BLaER1 treated with 17β-estradiol and CSF1 and Interleukin-3, amounts not matched to agents 10 nM and 100 nM (cell line): ENCODE measurements around the gene SPO11.

ENCODE experiments used
- H3K27ac ChIP-seq, 11 experiments: shearing (Covaris generic); formaldehyde crosslinking; 2 replicates each; pipeline ENCODE4 v1.8.1; 2022
- H3K27me3 ChIP-seq, 11 experiments: shearing (Covaris generic); formaldehyde crosslinking; 2 replicates each; pipeline ENCODE4 v1.8.1; 2022
- H3K36me3 ChIP-seq, 11 experiments: shearing (Covaris generic); formaldehyde crosslinking; 2 replicates each; pipeline ENCODE4 v1.8.1; 2022
- H3K4me1 ChIP-seq, 10 experiments: shearing (Covaris generic); formaldehyde crosslinking; 2 replicates each; pipeline ENCODE4 v1.8.1; 2022
- H3K4me2 ChIP-seq, 11 experiments: shearing (Covaris generic); formaldehyde crosslinking; 2 replicates each; pipeline ENCODE4 v1.8.1; 2022
- H3K4me3 ChIP-seq, 10 experiments: shearing (Covaris generic); formaldehyde crosslinking; 2 replicates each; pipeline ENCODE4 v1.8.1; 2022
- H3K9ac ChIP-seq, 11 experiments: shearing (Covaris generic); formaldehyde crosslinking; 2 replicates each; pipeline ENCODE4 v1.8.1; 2022
- H3K9me3 ChIP-seq, 11 experiments: shearing (Covaris generic); formaldehyde crosslinking; replicated peaks in 1 of 11; 2 replicates each; pipeline ENCODE4 v1.8.1; 2022
- H4K20me1 ChIP-seq, 11 experiments: shearing (Covaris generic); formaldehyde crosslinking; 2 replicates each; pipeline ENCODE4 v1.8.1; 2022
- Cebpa-rat ChIP-seq, 11 experiments: shearing (Covaris generic); IDR thresholded peaks; 2 replicates each; pipeline ENCODE4 v1.8.1; 2022

Gene SPO11

GRCh38 chr20:57372581-57373350, 43.2 kb downstream of the SPO11 start:
- peak overlapping the region in 1 of 11 experiments; percentile 2; a peak in 1 of 22 replicates for H3K9ac ChIP-seq
- H3K36me3 ChIP-seq = peaks cover 0 to 98% (median 0%) of the 10 kb centered on the region in 11 experiments; a peak in 14 of 22 replicates
- H3K27ac ChIP-seq = 0 out of 22 replicates have a peak overlapping the region, but pooled peaks of 1 of the 11 experiments have one; percentile 5
- H3K4me3 ChIP-seq = no peak overlapping the region
- H4K20me1 ChIP-seq = peaks cover 0 to 65% (median 21%) of the 10 kb centered on the region in 11 experiments; a peak in 14 of 22 replicates
- peaks cover 0 to 56% (median 18%) of the 10 kb centered on the region in 10 experiments; a peak in 14 of 20 replicates for H3K4me1 ChIP-seq
- no peaks in the 10 kb centered on the region for H3K9me3 ChIP-seq
- TF ChIP-seq Cebpa-rat (IDR thresholded peaks at IDR 0.05) = no peak
- no peaks in the 10 kb centered on the region for H3K27me3 ChIP-seq
- H3K4me2 ChIP-seq = 0 out of 22 replicates have a peak overlapping the region, but pooled peaks of 1 of the 11 experiments have one; percentile 4

- no peak overlapping the region for H3K4me3 ChIP-seq
- H3K4me2 ChIP-seq = peak overlapping the region in 6 of 11 experiments; percentile 12 to 86 (median 70); a peak in 11 of 22 replicates
- peak overlapping the region in 5 of 11 experiments; percentile 26 to 70 (median 63); a peak in 7 of 22 replicates for H3K27ac ChIP-seq
- H3K36me3 ChIP-seq = peaks cover 0 to 97% (median 0%) of the 10 kb centered on the region in 11 experiments; a peak in 17 of 22 replicates
- H3K4me1 ChIP-seq = peaks cover 0 to 47% (median 16%) of the 10 kb centered on the region in 10 experiments; a peak in 14 of 20 replicates
- peaks cover 0 to 77% (median 21%) of the 10 kb centered on the region in 11 experiments; a peak in 14 of 22 replicates for H4K20me1 ChIP-seq
- H3K9ac ChIP-seq = peak overlapping the region in 4 of 11 experiments; percentile 8 to 52 (median 32); a peak in 3 of 22 replicates
- no peaks in the 10 kb centered on the region for H3K9me3 ChIP-seq
- no peaks in the 10 kb centered on the region for H3K27me3 ChIP-seq
- TF ChIP-seq Cebpa-rat (IDR thresholded peaks at IDR 0.05) = no peak
Observed at GRCh38 chr20:57374343-57374930, 44.8 kb downstream of the SPO11 start.

- peaks cover 0 to 77% (median 19%) of the 10 kb centered on the region in 11 experiments; a peak in 13 of 22 replicates for H4K20me1 ChIP-seq
- no peaks in the 10 kb centered on the region for H3K27me3 ChIP-seq
- peak overlapping the region in 5 of 11 experiments; percentile 8 to 52 (median 23); a peak in 5 of 22 replicates for H3K9ac ChIP-seq
- H3K4me3 ChIP-seq = peak overlapping the region in 2 of 10 experiments; percentile 4 to 29; a peak in 2 of 20 replicates
- peak overlapping the region in 6 of 11 experiments; percentile 12 to 86 (median 70); a peak in 11 of 22 replicates for H3K4me2 ChIP-seq
- H3K36me3 ChIP-seq = peaks cover 0 to 96% (median 0%) of the 10 kb centered on the region in 11 experiments; a peak in 19 of 22 replicates
- no peaks in the 10 kb centered on the region for H3K9me3 ChIP-seq
- H3K27ac ChIP-seq = peak overlapping the region in 6 of 11 experiments; percentile 26 to 70 (median 58); a peak in 10 of 22 replicates
- H3K4me1 ChIP-seq = peaks cover 0 to 40% (median 15%) of the 10 kb centered on the region in 10 experiments; a peak in 14 of 20 replicates
- no peak for TF ChIP-seq Cebpa-rat (IDR thresholded peaks at IDR 0.05)
Observed at GRCh38 chr20:57374931-57375651, 45.5 kb downstream of the SPO11 start.

DNA sequence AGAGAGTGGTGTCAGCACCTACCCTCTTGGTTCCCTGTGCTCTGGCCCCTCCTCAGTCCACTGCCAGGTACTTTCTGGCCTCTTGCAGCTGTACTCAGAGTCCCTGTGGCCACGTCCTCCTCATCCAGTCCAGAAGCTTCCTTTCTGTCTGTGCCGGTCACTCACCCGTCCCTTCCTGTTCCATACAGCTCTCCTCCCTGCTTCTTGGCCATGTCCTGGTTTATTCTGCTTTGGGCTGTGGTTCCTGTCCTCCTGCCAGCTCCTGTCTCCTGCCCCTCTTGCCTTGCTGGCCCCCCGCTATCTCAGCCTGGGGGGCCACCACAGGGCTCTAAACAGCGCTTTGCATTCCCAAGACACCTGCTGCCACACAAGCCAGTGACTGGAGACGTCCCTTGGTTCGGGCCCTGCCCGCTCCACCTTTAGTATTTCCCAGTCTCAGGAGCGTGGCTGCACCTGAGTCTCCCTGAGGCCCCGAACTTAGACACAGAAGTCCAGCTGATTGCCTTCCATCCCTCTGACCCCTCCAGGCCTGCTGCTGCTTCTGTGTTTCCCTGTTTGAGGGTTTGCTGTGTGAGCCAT, 46.1 kb downstream of the SPO11 start:
- H3K27me3 ChIP-seq = no peaks in the 10 kb centered on the region
- TF ChIP-seq Cebpa-rat (IDR thresholded peaks at IDR 0.05) = no peak
- H3K36me3 ChIP-seq = peaks cover 0 to 96% (median 0%) of the 10 kb centered on the region in 11 experiments; a peak in 20 of 22 replicates
- H4K20me1 ChIP-seq = peaks cover 0 to 75% (median 19%) of the 10 kb centered on the region in 11 experiments; a peak in 13 of 22 replicates
- peaks cover 0 to 40% (median 15%) of the 10 kb centered on the region in 10 experiments; a peak in 14 of 20 replicates for H3K4me1 ChIP-seq
- peak overlapping the region in 5 of 11 experiments; percentile 27 to 70 (median 63); a peak in 8 of 22 replicates for H3K27ac ChIP-seq
- H3K4me2 ChIP-seq = peak overlapping the region in 5 of 11 experiments; percentile 44 to 86 (median 78); a peak in 8 of 22 replicates
- H3K4me3 ChIP-seq = peak overlapping the region in 1 of 10 experiments; percentile 4; a peak in 1 of 20 replicates
- peak overlapping the region in 4 of 11 experiments; percentile 20 to 52 (median 32); a peak in 3 of 22 replicates for H3K9ac ChIP-seq
- no peaks in the 10 kb centered on the region for H3K9me3 ChIP-seq

DNA sequence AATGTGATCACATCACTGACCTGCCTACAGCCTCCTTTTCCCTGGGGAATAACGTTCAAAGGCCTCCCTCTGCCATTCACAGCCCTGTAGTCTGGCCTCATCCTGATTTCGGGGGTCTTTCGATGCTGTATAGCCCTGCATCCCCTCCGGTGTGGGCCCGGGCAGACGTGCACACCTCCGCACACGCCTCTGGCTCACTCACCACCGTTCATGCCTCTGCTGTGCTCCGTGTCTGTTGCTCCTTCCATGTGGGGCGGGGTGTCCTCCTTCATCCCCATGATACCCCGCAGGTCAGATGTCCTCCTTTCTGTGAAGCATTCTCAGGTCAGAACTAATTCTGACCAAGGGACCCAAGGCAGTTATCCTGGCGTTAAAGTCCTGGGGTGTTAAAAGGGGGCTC, 47.7 kb downstream of the SPO11 start:
- Histone ChIP-seq H3K9ac (no peak overlapping the region), H4K20me1 (peaks cover 0 to 68% (median 16%) of the 10 kb centered on the region in 11 experiments; a peak in 13 of 22 replicates), H3K4me1 (peaks cover 0 to 42% (median 19%) of the 10 kb centered on the region in 10 experiments; a peak in 16 of 20 replicates), H3K27ac (0 out of 22 replicates have a peak overlapping the region, but pooled peaks of 1 of the 11 experiments have one; percentile 3), H3K4me2 (no peak overlapping the region), H3K9me3 (no peaks in the 10 kb centered on the region), H3K36me3 (peaks cover 0 to 88% (median 0%) of the 10 kb centered on the region in 11 experiments; a peak in 21 of 22 replicates), H3K4me3 (no peak overlapping the region), H3K27me3 (no peaks in the 10 kb centered on the region)
- TF ChIP-seq Cebpa-rat (IDR thresholded peaks at IDR 0.05) = no peak

GRCh38 chr20:57378107-57378506, 48.5 kb downstream of the SPO11 start:
- H4K20me1 ChIP-seq = peaks cover 0 to 61% (median 12%) of the 10 kb centered on the region in 11 experiments; a peak in 12 of 22 replicates
- H3K4me2 ChIP-seq = no peak overlapping the region
- H3K36me3 ChIP-seq = peaks cover 0 to 80% (median 0%) of the 10 kb centered on the region in 11 experiments; a peak in 21 of 22 replicates
- no peaks in the 10 kb centered on the region for H3K27me3 ChIP-seq
- no peak for TF ChIP-seq Cebpa-rat (IDR thresholded peaks at IDR 0.05)
- H3K4me3 ChIP-seq = no peak overlapping the region
- H3K9ac ChIP-seq = no peak overlapping the region
- peaks cover 0 to 40% (median 20%) of the 10 kb centered on the region in 10 experiments; a peak in 16 of 20 replicates for H3K4me1 ChIP-seq
- no peaks in the 10 kb centered on the region for H3K9me3 ChIP-seq
- H3K27ac ChIP-seq = no peak overlapping the region

DNA sequence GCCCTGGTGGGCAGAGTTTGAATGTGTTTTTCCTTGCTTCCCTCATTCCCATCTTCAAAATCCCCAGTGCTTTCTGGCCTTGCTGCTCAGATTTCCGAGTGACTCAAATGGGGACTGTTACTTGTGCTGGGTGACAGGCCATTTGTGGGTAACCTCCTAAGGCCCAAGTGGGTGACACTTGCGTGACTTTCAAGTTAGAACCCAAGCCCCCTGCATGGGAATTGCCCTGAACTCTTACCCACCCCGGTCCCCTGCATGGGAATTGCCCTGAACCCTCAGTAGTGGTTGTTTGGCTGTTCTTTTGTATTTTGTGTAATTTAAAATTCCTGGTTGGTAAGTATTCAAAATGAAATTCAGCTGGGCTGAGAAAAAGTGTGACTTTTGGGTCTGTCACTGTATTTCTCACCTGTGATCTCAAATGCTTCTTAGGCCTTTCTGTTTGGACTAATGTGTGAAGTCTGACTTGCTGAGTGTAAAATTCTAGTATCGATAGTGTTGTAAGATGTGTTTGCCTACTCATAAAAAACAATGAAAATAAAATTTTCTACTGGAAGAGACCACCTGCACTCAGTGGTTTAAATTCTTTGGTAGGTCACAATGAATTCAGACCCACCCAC, 49.2 kb downstream of the SPO11 start:
- Histone ChIP-seq H3K4me1 (peaks cover 0 to 38% (median 20%) of the 10 kb centered on the region in 10 experiments; a peak in 16 of 20 replicates), H3K9me3 (no peaks in the 10 kb centered on the region), H3K27ac (no peak overlapping the region), H3K9ac (no peak overlapping the region), H3K27me3 (no peaks in the 10 kb centered on the region), H4K20me1 (peaks cover 0 to 61% (median 12%) of the 10 kb centered on the region in 11 experiments; a peak in 12 of 22 replicates), H3K4me3 (no peak overlapping the region), H3K36me3 (peaks cover 0 to 74% (median under 1%) of the 10 kb centered on the region in 11 experiments; a peak in 21 of 22 replicates), H3K4me2 (no peak overlapping the region)
- TF ChIP-seq Cebpa-rat (IDR thresholded peaks at IDR 0.05) = no peak
